B cell (primary cell): ENCODE measurements around the gene DOK7. TPM values are rescaled to one million over a fixed set of nuclear protein-coding genes. Genes with fewer than 3 reads are reported as not detected.

ENCODE experiments used
- ATAC-seq: fragments of 200-7000 bp; cut with Tn5 transposase; one replicate; pipeline ENCODE4 v1.10.0; 2021; ENCODE audit warnings: low read depth, mild to moderate bottlenecking, moderate number of reproducible peaks, moderate library complexity
- CTCF ChIA-PET: fragments of 350-600 bp; sonication (Branson Sonifier 250); formaldehyde crosslinking; loops from one replicate; lab custom pipeline; 2021; ENCODE audit warnings: antibody characterized with exemption, inconsistent platforms; lab: Charles Lee
- POLR2A ChIA-PET: fragments of 350-600 bp; sonication (Branson Sonifier 250); formaldehyde crosslinking; loops from one replicate; lab custom pipeline; 2021; ENCODE audit warnings: antibody characterized with exemption; lab: Charles Lee
- DNase-seq: peaks from one replicate; pipeline ENCODE4 v3.0.0; 2013
- H2AFZ ChIP-seq: 2 replicates; pipeline ENCODE4 v1.6.1; 2012; ENCODE audit warnings: mild to moderate bottlenecking, low read depth, low read length; ENCODE audit not compliant: insufficient read depth, poor library complexity, severe bottlenecking
- H3K27ac ChIP-seq, 2 donors: 1 replicate in 1 of 2; 2 replicates in 1 of 2; pipeline ENCODE4 v1.5.1; 2012 to 2013; ENCODE audit warnings: low read length in 2 of 2, mild to moderate bottlenecking in 2 of 2, moderate library complexity in 1 of 2
- H3K27me3 ChIP-seq, 4 experiments: fragments of 200-600 bp in 1 of 4; sonication (generic) in 1 of 4; replicated peaks in 1 of 4; 1 replicate in 2 of 4; 2 replicates in 2 of 4; pipeline versions ENCODE4 v1.6.1 to v1.7.0; 2013 to 2016; ENCODE audit warnings: low read length in 3 of 4, mild to moderate bottlenecking in 2 of 4, mixed read lengths in 1 of 4, moderate library complexity in 1 of 4; ENCODE audit not compliant: insufficient read depth in 4 of 4, control insufficient read depth in 3 of 4; ENCODE audit errors: control extremely low read depth in 1 of 4
- H3K36me3 ChIP-seq, 2 experiments: replicated peaks in 1 of 2; 1 replicate in 1 of 2; 2 replicates in 1 of 2; pipeline versions ENCODE4 v1.6.1 to v1.7.1; 2013; ENCODE audit warnings: low read length in 1 of 2; ENCODE audit not compliant: insufficient read depth in 2 of 2, control insufficient read depth in 1 of 2; ENCODE audit errors: control extremely low read depth in 1 of 2, extremely low read depth in 1 of 2
- H3K4me1 ChIP-seq, 2 donors: fragments of 200-600 bp in 1 of 2; sonication (generic) in 1 of 2; 1 replicate in 1 of 2; 2 replicates in 1 of 2; pipeline versions ENCODE4 v1.5.1 to v1.6.1; 2013 to 2017; ENCODE audit warnings: low read length in 2 of 2; ENCODE audit not compliant: control insufficient read depth in 2 of 2, insufficient read depth in 2 of 2
- H3K4me2 ChIP-seq: replicated peaks from 2 replicates; pipeline ENCODE3; 2012; ENCODE audit warnings: mild to moderate bottlenecking, low read depth, low read length; ENCODE audit not compliant: poor library complexity, severe bottlenecking
- H3K4me3 ChIP-seq, 5 experiments: fragments of 200-600 bp in 1 of 5; sonication (generic) in 1 of 5; 1 replicate in 3 of 5; 2 replicates in 2 of 5; pipeline versions ENCODE4 v1.5.1 to v1.7.0; 2011 to 2016; ENCODE audit warnings: low read length in 4 of 5, mild to moderate bottlenecking in 4 of 5, low read depth in 2 of 5, control low read depth in 1 of 5, moderate library complexity in 1 of 5; ENCODE audit not compliant: insufficient read depth in 1 of 5; ENCODE audit errors: control extremely low read depth in 1 of 5, extremely low read depth in 1 of 5
- H3K79me2 ChIP-seq: fragments of 200-600 bp; sonication (generic); one replicate; pipeline ENCODE4 v1.6.0; 2016; ENCODE audit warnings: low read length; ENCODE audit not compliant: control insufficient read depth, insufficient read depth
- H3K9ac ChIP-seq: fragments of 200-600 bp; sonication (generic); 2 replicates; pipeline ENCODE4 v1.6.1; 2017; ENCODE audit warnings: mild to moderate bottlenecking, low read length, moderate library complexity
- H3K9me3 ChIP-seq, 3 donors: one replicate each; pipeline versions ENCODE4 v1.6.1 to v1.7.1; 2013; ENCODE audit warnings: low read length in 2 of 3; ENCODE audit not compliant: control insufficient read depth in 2 of 3, insufficient read depth in 1 of 3; ENCODE audit errors: control extremely low read depth in 1 of 3
- H4K20me1 ChIP-seq: 2 replicates; pipeline ENCODE4 v1.6.0; 2012; ENCODE audit warnings: mild to moderate bottlenecking, low read length; ENCODE audit not compliant: insufficient read depth, control insufficient read depth, poor library complexity, severe bottlenecking
- H3K27ac Mint-ChIP-seq: one replicate; pipeline ENCODE4 v1.8.0; 2021; ENCODE audit warnings: mixed read lengths
- H3K27me3 Mint-ChIP-seq: one replicate; pipeline ENCODE4 v1.8.0; 2021; ENCODE audit warnings: mixed read lengths
- H3K4me1 Mint-ChIP-seq: one replicate; pipeline ENCODE4 v1.8.0; 2021; ENCODE audit warnings: mixed read lengths
- H3K4me3 Mint-ChIP-seq: one replicate; pipeline ENCODE4 v1.8.0; 2021; ENCODE audit warnings: mixed read lengths
- H3K9me3 Mint-ChIP-seq: one replicate; pipeline ENCODE4 v1.8.0; 2022; ENCODE audit warnings: mixed read lengths; ENCODE audit not compliant: insufficient read depth
- CTCF ChIP-seq: fragments of 200-600 bp; IDR thresholded peaks from one replicate; pipeline ENCODE4 v1.8.0; 2022; ENCODE audit warnings: antibody characterized with exemption, mild to moderate bottlenecking
- EZH2 ChIP-seq: IDR thresholded peaks from 2 replicates; pipeline ENCODE4 v1.6.1; 2012; ENCODE audit warnings: borderline replicate concordance, low read depth, mild to moderate bottlenecking, moderate library complexity, low read length; ENCODE audit not compliant: insufficient read depth, poor library complexity, severe bottlenecking
- WGBS: methylation state at CpG from one replicate; pipeline ENCODE4 v1.1.5; 2013; ENCODE audit warnings: missing lambda C conversion rate; ENCODE audit not compliant: insufficient coverage; 5-methylcytosine and 5-hydroxymethylcytosine counted together
- intact Hi-C: fragments of 100-400 bp; cut with micrococcal nuclease; formaldehyde crosslinking; loops from one replicate; pipeline ENCODE4 v1.10.0; 2022
- polyA plus RNA-seq: library from polyadenylated mRNA; depleted of rRNA; stranded (reverse); fragments of >200 nt; gene quantifications from 2 replicates; pipeline ENCODE4 v1.2.3, GENCODE V29; 2012
- total RNA-seq, 2 donors: library from RNA; stranded (reverse); fragments of 120-200 nt in 1 of 2; gene quantifications; 1 replicate in 1 of 2; 2 replicates in 1 of 2; pipeline versions ENCODE4 v1.2.3 to v1.2.4, GENCODE V29; 2013 to 2022

DOK7 gene
- total and polyA plus RNA-seq, 2 donors (not counting 1 experiment from before 2014, with no cell fraction given), result 24.1 to 24.8 TPM

GRCh38 chr4:3499710-3500109 lies 36.6 kb downstream of the DOK7 start:
- Mint-ChIP-seq H3K9me3 (no peaks in the 10 kb centered on the region), H3K27ac (no peak overlapping the region), H3K4me1 (peaks cover 1% of the 10 kb centered on the region), H3K27me3 (no peaks in the 10 kb centered on the region), H3K4me3 (no peak overlapping the region)
- Histone ChIP-seq H3K27ac (no peak overlapping the region), H3K27me3 (no peaks in the 10 kb centered on the region), H3K79me2 (no peaks in the 10 kb centered on the region), H3K9me3 (no peaks in the 10 kb centered on the region), H4K20me1 (peaks cover 39% of the 10 kb centered on the region), H3K4me2 (no peak overlapping the region), H3K36me3 (peaks cover 0 to 17% of the 10 kb centered on the region in 2 experiments), H2AFZ (no peak overlapping the region), H3K9ac (no peak overlapping the region), H3K4me1 (no peaks in the 10 kb centered on the region), H3K4me3 (no peak overlapping the region)
- ATAC-seq (no peak), DNase-seq (no peak)
- CTCF ChIA-PET, result no interaction called here
- no peak for TF ChIP-seq CTCF
- TF ChIP-seq EZH2, result no peak
- POLR2A ChIA-PET, result no interaction called here
- WGBS, result 92% methylated on average over 12 of the region's 12 CpGs
- intact Hi-C loops, result no loop called here

GRCh38 chr4:3500111-3500510 lies 37.0 kb downstream of the DOK7 start:
- H3K36me3 ChIP-seq, result peaks cover 0 to 17% of the 10 kb centered on the region in 2 experiments
- H3K4me3 ChIP-seq, result no peak overlapping the region
- H3K9ac ChIP-seq, result no peak overlapping the region
- H3K27me3 ChIP-seq, result no peaks in the 10 kb centered on the region
- 97% methylated on average over 17 of the region's 17 CpGs for WGBS
- ATAC-seq, result no peak
- H3K27ac ChIP-seq, result no peak overlapping the region
- CTCF ChIA-PET, result no interaction called here
- peaks cover 1% of the 10 kb centered on the region for H3K4me1 Mint-ChIP-seq
- intact Hi-C loops, result no loop called here
- no peaks in the 10 kb centered on the region for H3K4me1 ChIP-seq
- no peaks in the 10 kb centered on the region for H3K9me3 ChIP-seq
- no peaks in the 10 kb centered on the region for H3K9me3 Mint-ChIP-seq
- no peaks in the 10 kb centered on the region for H3K79me2 ChIP-seq
- no peak overlapping the region for H3K4me3 Mint-ChIP-seq
- H3K4me2 ChIP-seq, result no peak overlapping the region
- no peaks in the 10 kb centered on the region for H3K27me3 Mint-ChIP-seq
- no peak for DNase-seq
- TF ChIP-seq CTCF (no peak), EZH2 (no peak)
- H4K20me1 ChIP-seq, result peaks cover 43% of the 10 kb centered on the region
- no peak overlapping the region for H2AFZ ChIP-seq
- no peak overlapping the region for H3K27ac Mint-ChIP-seq
- POLR2A ChIA-PET, result no interaction called here
